Adipose tissue (tissue), 3 donors: ENCODE results near the gene GMDS. TPM values are rescaled to one million over a fixed set of nuclear protein-coding genes. Genes with fewer than 3 reads are reported as not detected.

Experiments used
- H3K27ac ChIP-seq: one replicate; pipeline ENCODE4 v1.5.1; 2013; ENCODE audit warnings: low read depth, low read length
- WGBS, 3 donors: extraction: QIAGEN DNeasy Blood & Tissue Kit; methylation state at CpG; one replicate each; pipeline ENCODE4 v1.1.7; 2013; 5-methylcytosine and 5-hydroxymethylcytosine counted together
- polyA plus RNA-seq, 3 donors: library from polyadenylated mRNA; stranded (reverse); fragments of 200-250 nt; gene quantifications; one replicate each; pipeline ENCODE4 v1.2.3, GENCODE V29; 2013
- donor health status: healthy with polysubstance abuse.
- donor health status: Bipolar disorder and iron deficiency.
- donor health status: healthy.

GMDS gene
- polyA plus RNA-seq, 3 donors, result 13.6 to 21.4 (median 14.9) TPM

GRCh38 chr6:1724616-1725015 is 520.8 kb downstream of the GMDS start:
- WGBS, 3 donors, result 49 to 75% (median 52%) methylated on average over 8 of the region's 8 CpGs

GRCh38 chr6:1724124-1724523 is 521.3 kb downstream of the GMDS start:
- H3K27ac ChIP-seq, result no peak overlapping the region
- WGBS, 3 donors, result 58 to 81% (median 78%) methylated on average over 9 of the region's 9 CpGs

More at GRCh38 chr6:1724616-1725015, 520.8 kb downstream of the GMDS start:
- no peak overlapping the region for H3K27ac ChIP-seq

- 96 to 100% (median 99%) methylated on average over 2 of the region's 2 CpGs for WGBS, 3 donors
- H3K27ac ChIP-seq, result no peak overlapping the region
These were observed 522.6 kb downstream of the GMDS start for GRCh38 chr6:1722801-1723200.

GRCh38 chr6:1720620-1721322 is 524.6 kb downstream of the GMDS start:
- no peak overlapping the region for H3K27ac ChIP-seq
- WGBS, 3 donors, result 83 to 86% (median 86%) methylated on average over 8 of the region's 8 CpGs

GRCh38 chr6:1719922-1720321 is 525.5 kb downstream of the GMDS start:
- no peak overlapping the region for H3K27ac ChIP-seq
- WGBS, 3 donors, result 67 to 82% (median 71%) methylated on average over 3 of the region's 3 CpGs

GRCh38 chr6:1716868-1717267 is 528.5 kb downstream of the GMDS start:
- no peak overlapping the region for H3K27ac ChIP-seq
- WGBS, 3 donors, result 88 to 91% (median 91%) methylated on average over 5 of the region's 5 CpGs

- no peak overlapping the region for H3K27ac ChIP-seq
- 87 to 90% (median 88%) methylated on average over 4 to 5 of the region's 5 CpGs for whole genome bisulfite sequencing, 3 donors
These were observed 529.0 kb downstream of the GMDS start for GRCh38 chr6:1716396-1716795.

- H3K27ac ChIP-seq, result no peak overlapping the region
- 81 to 91% (median 84%) methylated on average over 4 of the region's 4 CpGs for WGBS, 3 donors
These were observed 530.1 kb downstream of the GMDS start for GRCh38 chr6:1715336-1715735.

- WGBS, 3 donors, result 93 to 95% (median 94%) methylated on average over 5 of the region's 5 CpGs
- H3K27ac ChIP-seq, result no peak overlapping the region
These were observed 530.8 kb downstream of the GMDS start for GRCh38 chr6:1714654-1715053.

GRCh38 chr6:1713016-1713600 is 532.3 kb downstream of the GMDS start:
- 91 to 94% (median 92%) methylated on average over 16 of the region's 16 CpGs for WGBS, 3 donors
- no peak overlapping the region for H3K27ac ChIP-seq

- H3K27ac ChIP-seq, result no peak overlapping the region
- 88 to 95% (median 89%) methylated on average over 3 of the region's 3 CpGs for WGBS, 3 donors
These were observed 533.0 kb downstream of the GMDS start for GRCh38 chr6:1712451-1712850.

- H3K27ac ChIP-seq, result no peak overlapping the region
- 80 to 98% (median 97%) methylated on average over 6 of the region's 6 CpGs for WGBS, 3 donors
These were observed 534.3 kb downstream of the GMDS start for GRCh38 chr6:1711136-1711535.

- no peak overlapping the region for H3K27ac ChIP-seq
- 50 to 73% (median 59%) methylated on average over 8 of the region's 8 CpGs for WGBS, 3 donors
These were observed 536.2 kb downstream of the GMDS start for GRCh38 chr6:1709234-1709641.

GRCh38 chr6:1708820-1709219 is 536.6 kb downstream of the GMDS start:
- 91 to 98% (median 93%) methylated on average over 2 of the region's 2 CpGs for WGBS, 3 donors
- H3K27ac ChIP-seq, result no peak overlapping the region

- H3K27ac ChIP-seq, result no peak overlapping the region
- WGBS, 3 donors, result 84 to 94% (median 91%) methylated on average over 15 of the region's 15 CpGs
These were observed 537.3 kb downstream of the GMDS start for GRCh38 chr6:1708122-1708521.

GRCh38 chr6:1705630-1706029 is 539.8 kb downstream of the GMDS start:
- 95 to 97% (median 95%) methylated on average over 8 of the region's 8 CpGs for WGBS, 3 donors
- H3K27ac ChIP-seq, result no peak overlapping the region

GRCh38 chr6:1705183-1705582 is 540.2 kb downstream of the GMDS start:
- 89 to 92% (median 90%) methylated on average over 4 of the region's 4 CpGs for WGBS, 3 donors
- H3K27ac ChIP-seq, result no peak overlapping the region

GRCh38 chr6:1704711-1705110 is 540.7 kb downstream of the GMDS start:
- WGBS, 3 donors, result 77 to 84% (median 78%) methylated on average over 7 of the region's 7 CpGs

GRCh38 chr6:1703923-1704322 is 541.5 kb downstream of the GMDS start:
- H3K27ac ChIP-seq, result no peak overlapping the region
- 72 to 90% (median 85%) methylated on average over 6 of the region's 6 CpGs for WGBS, 3 donors

More at GRCh38 chr6:1704711-1705110, 540.7 kb downstream of the GMDS start:
- H3K27ac ChIP-seq, result no peak overlapping the region
